NOMO-1 treated with dmso at 0.1 percent for 144 hours (cell line): Measurements from ENCODE around the gene PARP1.
"Not testable (repeated sequence)": the region's sequence is repeated elsewhere in the genome, so short reads cannot be mapped to it uniquely, and the experiment has no call there.

Experiments
- DNase-seq: peaks from one replicate; lab custom pipeline; 2025; ENCODE audit not compliant: unreplicated experiment; lab: John Stamatoyannopoulos, UW

The PARP1 gene

GRCh38 chr1:226355669-226356551, 52.0 kb downstream of the PARP1 start:
- no peak for DNase-seq

GRCh38 chr1:226355016-226355415, 52.9 kb downstream of the PARP1 start:
- no peak for DNase-seq

- DNase-seq: no peak
These were observed 54.0 kb downstream of the PARP1 start for GRCh38 chr1:226353698-226354525.

GRCh38 chr1:226351709-226352108, 56.2 kb downstream of the PARP1 start:
- no peak for DNase-seq

- no peak for DNase-seq
These were observed 57.4 kb downstream of the PARP1 start for GRCh38 chr1:226350519-226350865.

GRCh38 chr1:226349801-226350518, 57.9 kb downstream of the PARP1 start:
- DNase-seq: peak; percentile 46

GRCh38 chr1:226349081-226349480, 58.8 kb downstream of the PARP1 start:
- no peak for DNase-seq

- DNase-seq: no peak
These were observed 63.2 kb downstream of the PARP1 start for GRCh38 chr1:226344441-226345259.

GRCh38 chr1:226342656-226343055, 65.2 kb downstream of the PARP1 start:
- DNase-seq: no peak

- not testable (repeated sequence) for DNase-seq
These were observed 67.8 kb downstream of the PARP1 start for GRCh38 chr1:226340111-226340510.

- no peak for DNase-seq
These were observed 70.5 kb downstream of the PARP1 start for GRCh38 chr1:226337276-226337875.

- DNase-seq: no peak
These were observed 72.2 kb downstream of the PARP1 start for GRCh38 chr1:226335661-226336060.

GRCh38 chr1:226332947-226333346, 74.9 kb downstream of the PARP1 start:
- no peak for DNase-seq

- DNase-seq: no peak
These were observed 78.7 kb downstream of the PARP1 start for GRCh38 chr1:226329237-226329636.

- no peak for DNase-seq
These were observed 80.1 kb downstream of the PARP1 start for GRCh38 chr1:226327761-226328162.

GRCh38 chr1:226325178-226325577, 82.7 kb downstream of the PARP1 start:
- no peak for DNase-seq

GRCh38 chr1:226324479-226324878, 83.4 kb downstream of the PARP1 start:
- DNase-seq: no peak

- DNase-seq: no peak
These were observed 84.9 kb downstream of the PARP1 start for GRCh38 chr1:226322986-226323385.

GRCh38 chr1:226320930-226321329, 87.0 kb downstream of the PARP1 start:
- DNase-seq: no peak

GRCh38 chr1:226318471-226318870, 89.4 kb downstream of the PARP1 start:
- no peak for DNase-seq
